Astrocyte (in vitro differentiated cells and primary cell): ENCODE data around the gene IFRD2.

Experiments used
- CTCF ChIP-seq: IDR thresholded peaks from 2 replicates; pipeline ENCODE4 v1.5.1; 2011; ENCODE audit warnings: low read depth, mild to moderate bottlenecking, inconsistent platforms, low read length, moderate library complexity; ENCODE audit not compliant: insufficient read depth
- EZH2 ChIP-seq: IDR thresholded peaks from 2 replicates; pipeline ENCODE4 v1.6.1; 2012; ENCODE audit warnings: mild to moderate bottlenecking, low read length, inconsistent platforms; ENCODE audit not compliant: insufficient read depth

- no peak for TF ChIP-seq CTCF
- TF ChIP-seq EZH2 = peak; percentile 35
Measured at GRCh38 chr3:50340448-50341329, 48.5 kb upstream of the IFRD2 start, which contains the start of gene RASSF1.
